Heart right ventricle (tissue), 16 donors: ENCODE results near the gene CCDC92B. TPM values are rescaled to one million over a fixed set of nuclear protein-coding genes. Genes with fewer than 3 reads are reported as not detected.
A peak's percentile ranks its signal among the peaks of the same experiment; 100 is the strongest.

Source experiments
- ATAC-seq, 8 donors: fragments of 200-7000 bp; cut with Tn5 transposase; one replicate each; pipeline ENCODE4 v1.9.1; 2020; ENCODE audit warnings: mild to moderate bottlenecking in 8 of 8, moderate library complexity in 8 of 8, moderate number of reproducible peaks in 1 of 8
- DNase-seq, 2 donors: peaks; one replicate each; pipeline ENCODE4 v3.0.0-alpha.2; 2020
- H3K27ac ChIP-seq, 10 donors: fragments of 200-600 bp; sonication (generic) in 2 of 10; one replicate each; pipeline versions ENCODE4 v1.5.0 to v1.8.0; 2020 to 2022; ENCODE audit warnings: mild to moderate bottlenecking in 3 of 10
- H3K27me3 ChIP-seq, 7 donors: fragments of 200-600 bp; one replicate each; pipeline ENCODE4 v1.8.0; 2021 to 2022; ENCODE audit warnings: mild to moderate bottlenecking in 2 of 7
- H3K36me3 ChIP-seq, 9 donors: fragments of 200-600 bp; sonication (generic) in 1 of 9; one replicate each; pipeline versions ENCODE4 v1.5.0 to v1.8.0; 2020 to 2022; ENCODE audit warnings: mild to moderate bottlenecking in 2 of 9
- H3K4me1 ChIP-seq, 9 donors: fragments of 200-600 bp; sonication (generic) in 1 of 9; one replicate each; pipeline versions ENCODE4 v1.5.0 to v1.8.0; 2020 to 2022; ENCODE audit warnings: mild to moderate bottlenecking in 4 of 9
- H3K4me3 ChIP-seq, 10 donors: fragments of 200-600 bp; sonication (generic) in 2 of 10; one replicate each; pipeline versions ENCODE4 v1.5.0 to v1.8.0; 2020 to 2022; ENCODE audit warnings: mild to moderate bottlenecking in 7 of 10, moderate library complexity in 2 of 10
- H3K9me3 ChIP-seq, 11 donors: fragments of 200-600 bp in 10 of 11; sonication (generic) in 2 of 11; one replicate each; pipeline versions ENCODE4 v1.5.0 to v1.8.0; 2013 to 2022; ENCODE audit warnings: mild to moderate bottlenecking in 2 of 11, control low read depth in 1 of 11, moderate library complexity in 1 of 11
- CTCF ChIP-seq, 9 donors: fragments of 200-600 bp; sonication (generic) in 2 of 9; IDR thresholded peaks; one replicate each; pipeline versions ENCODE4 v1.5.0 to v1.8.0; 2021 to 2022; ENCODE audit warnings: antibody characterized with exemption in 9 of 9, mild to moderate bottlenecking in 5 of 9, moderate library complexity in 1 of 9
- WGBS, 2 donors: extraction: QIAGEN DNeasy Blood & Tissue Kit; methylation state at CpG; one replicate each; pipeline ENCODE4 v1.1.7; 2013; ENCODE audit warnings: inconsistent platforms in 1 of 2; 5-methylcytosine and 5-hydroxymethylcytosine counted together
- intact Hi-C, 10 donors: fragments of 100-400 bp; cut with DNase I; formaldehyde crosslinking; loops; one replicate each; pipeline versions ENCODE4 v1.11.1 to v1.14.2; 2022
- polyA plus RNA-seq, 2 donors: library from polyadenylated mRNA; stranded (reverse); fragments of 200-250 nt; gene quantifications; one replicate each; pipeline ENCODE4 v1.2.3, GENCODE V29; 2013
- total RNA-seq, 10 donors: library from RNA; stranded (reverse); fragmentation: NEBNext Ultra II Directional in 3 of 10; extraction: Animal tissue kit (Norgen Biotek cat#: 25700) in 3 of 10; gene quantifications; one replicate each; pipeline versions ENCODE4 v1.2.1 to v1.2.4, GENCODE V29; 2021 to 2023
- donor health status: Arrhythmogenic right ventricular cardiomyopathy.
- donor health status: ischemic (EF 13 %, LVEDD 7.1; RV severe dilation, severe dysfunction).
- donor health status: healthy with polysubstance abuse.
- donor health status: DM: no; HTN: yes; CAD: no.
- donor health status: DM: no; HTN: no; CAD: no.
- donor health status: ischemic (EF 25% LVEDD 6.9; RV normal size, moderate dysfunction).
- donor health status: ischemic (EF 25% LVEDD 5.7; RV mildly dilated, moderate dysfunction).
- donor health status: healthy.
- donor health status: DM: yes; HTN: yes; CAD: no.
- donor health status: Ischemic cardiomyopathy.
- donor health status: ischemic (EF 35%, LVEDD 5.7; RV mildly dilated, moderate dysfunction).
- donor health status: nonischemic (EF 11% LVEDD 7.7; RV severe dilation, severe dysfunction).
- donor health status: DM: yes; HTN: yes; CAD: no.
- donor health status: PGD.
- donor health status: ischemic (EF 29% LVEDD 5.4; RV normal size, mild dysfunction).
- donor health status: nonischemic (EF 23%, LVEDD 6.1; RV moderate dilation, normal function).

Gene CCDC92B
- total and polyA plus RNA-seq, 12 donors, result 0.06 to 0.44 (median 0.19) TPM

GRCh38 chr17:2780256-2780655 lies 30.8 kb upstream of the CCDC92B start:
- H3K27me3 ChIP-seq, result peaks cover 0 to 51% (median 33%) of the 10 kb centered on the region in 7 donors

GRCh38 chr17:2779545-2779944 lies 30.1 kb upstream of the CCDC92B start:
- no peak for TF ChIP-seq CTCF (IDR thresholded peaks at IDR 0.05)
- 69 to 82% methylated on average over 7 of the region's 7 CpGs for WGBS, 2 donors

More at GRCh38 chr17:2780256-2780655, 30.8 kb upstream of the CCDC92B start:
- Histone ChIP-seq H3K4me1 (peaks cover 0 to 8% (median 0%) of the 10 kb centered on the region in 9 donors), H3K9me3 (peaks cover 0 to 4% (median 0%) of the 10 kb centered on the region in 11 donors), H3K36me3 (no peaks in the 10 kb centered on the region), H3K4me3 (no peak overlapping the region), H3K27ac (no peak overlapping the region)
- ATAC-seq, result no peak
- no peak for DNase-seq
- TF ChIP-seq CTCF (IDR thresholded peaks at IDR 0.05), result no peak
- 84 to 85% methylated on average over 12 of the region's 12 CpGs for WGBS, 2 donors
- intact Hi-C loops, result no loop called here

GRCh38 chr17:2778489-2778888 lies 29.0 kb upstream of the CCDC92B start:
- intact Hi-C loops, result no loop called here
- Histone ChIP-seq H3K4me1 (peaks cover 0 to 8% (median 0%) of the 10 kb centered on the region in 9 donors), H3K9me3 (no peaks in the 10 kb centered on the region), H3K27ac (no peak overlapping the region), H3K36me3 (no peaks in the 10 kb centered on the region), H3K4me3 (no peak overlapping the region), H3K27me3 (peaks cover 0 to 68% (median 51%) of the 10 kb centered on the region in 7 donors)
- ATAC-seq, result no peak
- WGBS, 2 donors, result 66 to 76% methylated on average over 6 of the region's 6 CpGs
- DNase-seq, result no peak
- no peak for TF ChIP-seq CTCF (IDR thresholded peaks at IDR 0.05)

More at GRCh38 chr17:2779545-2779944, 30.1 kb upstream of the CCDC92B start:
- intact Hi-C loops, result no loop called here
- no peak for ATAC-seq
- no peak overlapping the region for H3K4me3 ChIP-seq
- peaks cover 0 to 4% (median 0%) of the 10 kb centered on the region in 11 donors for H3K9me3 ChIP-seq
- peaks cover 0 to 58% (median 41%) of the 10 kb centered on the region in 7 donors for H3K27me3 ChIP-seq
- no peak for DNase-seq
- H3K4me1 ChIP-seq, result peaks cover 0 to 8% (median 0%) of the 10 kb centered on the region in 9 donors
- no peak overlapping the region for H3K27ac ChIP-seq
- H3K36me3 ChIP-seq, result no peaks in the 10 kb centered on the region

- peak in 1 of 8 donors; percentile 6 for ATAC-seq
- peak overlapping the region in 2 of 10 donors; percentile 20 to 27 for H3K4me3 ChIP-seq
- no peak overlapping the region for H3K27ac ChIP-seq
- DNase-seq, result no peak
- H3K36me3 ChIP-seq, result no peaks in the 10 kb centered on the region
- intact Hi-C loops, result no loop called here
- H3K27me3 ChIP-seq, result peaks cover 0 to 80% (median 51%) of the 10 kb centered on the region in 7 donors
- H3K9me3 ChIP-seq, result no peaks in the 10 kb centered on the region
- no peak for TF ChIP-seq CTCF (IDR thresholded peaks at IDR 0.05)
- peaks cover 0 to 8% (median 0%) of the 10 kb centered on the region in 9 donors for H3K4me1 ChIP-seq
- WGBS, 2 donors, result 26 to 27% methylated on average over 11 of the region's 11 CpGs
Observed at GRCh38 chr17:2777242-2777867, 27.9 kb upstream of the CCDC92B start.
